Left lung (tissue), 10 donors: ENCODE results near the gene CRHR2. TPM values are rescaled to one million over a fixed set of nuclear protein-coding genes. Genes with fewer than 3 reads are reported as not detected.
A peak's percentile ranks its signal among the peaks of the same experiment; 100 is the strongest.

Experiments used
- ATAC-seq: fragments of 200-7000 bp; cut with Tn5 transposase; one replicate; pipeline ENCODE4 v1.9.1; 2020; ENCODE audit warnings: moderate library complexity
- DNase-seq, 4 donors: peaks; one replicate each; pipeline ENCODE4 v3.0.0-alpha.2; 2013 to 2020
- H3K27ac ChIP-seq, 2 donors: fragments of 200-600 bp; sonication (generic) in 1 of 2; one replicate each; pipeline versions ENCODE4 v1.5.0 to v1.8.0; 2020 to 2021
- H3K27me3 ChIP-seq, 2 donors: fragments of 200-600 bp; sonication (generic) in 1 of 2; one replicate each; pipeline versions ENCODE4 v1.5.0 to v1.8.0; 2020 to 2021
- H3K36me3 ChIP-seq, 2 donors: fragments of 200-600 bp; sonication (generic) in 1 of 2; one replicate each; pipeline versions ENCODE4 v1.5.0 to v1.8.0; 2020 to 2021
- H3K4me1 ChIP-seq, 2 donors: fragments of 200-600 bp; one replicate each; pipeline ENCODE4 v1.8.0; 2021
- H3K4me3 ChIP-seq, 2 donors: fragments of 200-600 bp; sonication (generic) in 1 of 2; one replicate each; pipeline versions ENCODE4 v1.5.0 to v1.8.0; 2020 to 2021; ENCODE audit warnings: mild to moderate bottlenecking in 1 of 2
- H3K9me3 ChIP-seq, 2 donors: fragments of 200-600 bp; sonication (generic) in 1 of 2; one replicate each; pipeline versions ENCODE4 v1.5.0 to v1.8.0; 2020 to 2021
- intact Hi-C, 2 donors: fragments of 100-400 bp; cut with DNase I; formaldehyde crosslinking; loops; one replicate each; pipeline versions ENCODE4 v1.11.2 to v1.14.2; 2022
- polyA plus RNA-seq, 6 donors: library from polyadenylated mRNA; unstranded; fragments of 120-200 nt; gene quantifications; one replicate each; pipeline ENCODE4 v1.2.1, GENCODE V29; 2013; ENCODE audit not compliant: insufficient read length in 6 of 6
- total RNA-seq, 2 donors: library from RNA; stranded (reverse); fragmentation: NEBNext Ultra II Directional; extraction: Animal tissue kit (Norgen Biotek cat#: 25700); gene quantifications; one replicate each; pipeline ENCODE4 v1.2.1, GENCODE V29; 2021
- TF ChIP-seq, protein P1 (sequence below), 2 donors: fragments of 200-600 bp; sonication (generic) in 1 of 2; IDR thresholded peaks; one replicate each; pipeline versions ENCODE4 v1.5.0 to v1.8.0; 2021; ENCODE audit warnings: antibody characterized with exemption in 2 of 2
- donor health status: DM: no; HTN: yes; CAD: no.
- donor health status: DM: no; HTN: no; CAD: no.

The CRHR2 gene
- total and polyA plus RNA-seq, 8 donors = 0.15 to 0.41 (median 0.24) TPM; not detected in 1

DNA sequence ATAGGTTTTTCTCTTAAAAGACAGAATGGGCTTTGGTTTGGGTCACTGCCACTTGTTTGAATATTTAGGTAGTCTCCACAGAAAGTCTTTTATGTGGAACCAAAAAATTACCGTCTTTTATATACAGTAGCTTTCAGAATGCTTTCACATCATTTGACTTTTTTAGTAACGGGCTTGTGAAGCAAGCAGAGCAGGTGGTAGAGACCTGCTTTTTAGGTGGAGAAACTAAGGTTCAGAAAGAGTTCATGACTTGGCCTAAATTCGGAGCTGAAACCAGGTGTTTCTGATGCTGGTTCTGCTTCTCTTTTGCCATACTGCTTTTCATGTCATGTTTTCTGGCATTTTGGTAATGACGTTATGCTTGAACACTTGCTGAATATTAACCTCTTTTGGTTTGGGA, 51.3 kb downstream of the CRHR2 start:
- no peak for ATAC-seq
- Histone ChIP-seq H3K27me3 (no peaks in the 10 kb centered on the region), H3K9me3 (no peaks in the 10 kb centered on the region), H3K27ac (no peak overlapping the region), H3K4me1 (peaks cover 0 to 5% of the 10 kb centered on the region in 2 donors), H3K36me3 (peaks cover 0 to 100% of the 10 kb centered on the region in 2 donors), H3K4me3 (no peak overlapping the region)
- TF ChIP-seq, protein P1, sequence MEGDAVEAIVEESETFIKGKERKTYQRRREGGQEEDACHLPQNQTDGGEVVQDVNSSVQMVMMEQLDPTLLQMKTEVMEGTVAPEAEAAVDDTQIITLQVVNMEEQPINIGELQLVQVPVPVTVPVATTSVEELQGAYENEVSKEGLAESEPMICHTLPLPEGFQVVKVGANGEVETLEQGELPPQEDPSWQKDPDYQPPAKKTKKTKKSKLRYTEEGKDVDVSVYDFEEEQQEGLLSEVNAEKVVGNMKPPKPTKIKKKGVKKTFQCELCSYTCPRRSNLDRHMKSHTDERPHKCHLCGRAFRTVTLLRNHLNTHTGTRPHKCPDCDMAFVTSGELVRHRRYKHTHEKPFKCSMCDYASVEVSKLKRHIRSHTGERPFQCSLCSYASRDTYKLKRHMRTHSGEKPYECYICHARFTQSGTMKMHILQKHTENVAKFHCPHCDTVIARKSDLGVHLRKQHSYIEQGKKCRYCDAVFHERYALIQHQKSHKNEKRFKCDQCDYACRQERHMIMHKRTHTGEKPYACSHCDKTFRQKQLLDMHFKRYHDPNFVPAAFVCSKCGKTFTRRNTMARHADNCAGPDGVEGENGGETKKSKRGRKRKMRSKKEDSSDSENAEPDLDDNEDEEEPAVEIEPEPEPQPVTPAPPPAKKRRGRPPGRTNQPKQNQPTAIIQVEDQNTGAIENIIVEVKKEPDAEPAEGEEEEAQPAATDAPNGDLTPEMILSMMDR (IDR thresholded peaks at IDR 0.05) = no peak
- intact Hi-C loops = no loop called here
- DNase-seq = no peak

DNA sequence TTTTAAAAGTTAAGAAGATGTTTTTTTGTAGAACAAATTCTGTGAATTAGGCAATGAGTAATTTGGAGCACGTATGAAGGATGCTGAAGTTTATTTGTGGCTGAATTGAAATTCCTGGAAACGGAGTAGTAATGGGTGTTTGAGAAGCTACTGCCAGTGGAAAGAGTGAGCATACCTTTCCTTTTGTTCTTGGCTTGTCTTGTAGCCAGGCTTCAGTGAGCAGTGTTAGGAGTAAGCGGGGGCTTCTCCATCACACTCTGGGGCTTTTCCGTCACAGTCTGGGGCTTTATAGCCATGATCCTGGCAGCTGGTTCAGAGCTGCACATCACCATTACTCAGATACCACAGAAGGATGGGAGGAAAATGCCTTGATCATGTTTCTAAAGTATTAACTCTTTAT, 55.2 kb downstream of the CRHR2 start:
- Histone ChIP-seq H3K4me1 (no peaks in the 10 kb centered on the region), H3K9me3 (no peaks in the 10 kb centered on the region), H3K36me3 (peaks cover 0 to 97% of the 10 kb centered on the region in 2 donors), H3K4me3 (no peak overlapping the region), H3K27me3 (no peaks in the 10 kb centered on the region), H3K27ac (no peak overlapping the region)
- no peak for DNase-seq
- no peak for ATAC-seq
- TF ChIP-seq, protein P1 (IDR thresholded peaks at IDR 0.05) = no peak
- intact Hi-C loops = no loop called here

DNA sequence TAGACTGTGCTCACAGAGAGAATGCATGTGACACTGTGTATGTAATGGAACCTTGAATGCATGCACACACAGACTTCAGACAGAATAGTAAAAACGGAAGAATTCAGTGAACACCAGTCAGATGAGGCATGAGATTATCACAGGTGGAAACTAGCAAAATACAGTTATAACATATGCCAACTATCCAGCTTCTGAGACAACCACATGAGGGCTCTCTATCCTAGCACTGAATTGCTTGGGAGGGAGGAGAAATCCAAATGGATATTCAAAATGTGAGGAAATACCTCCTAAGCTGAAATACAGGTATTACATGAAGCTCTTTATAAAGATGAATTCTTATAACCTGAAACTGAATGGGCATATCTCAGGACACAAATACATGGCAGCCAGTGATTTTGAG, 57.0 kb downstream of the CRHR2 start:
- DNase-seq (no peak), ATAC-seq (peak; percentile 48)
- TF ChIP-seq, protein P1 (IDR thresholded peaks at IDR 0.05) = no peak
- no peak overlapping the region for H3K4me3 ChIP-seq
- H3K36me3 ChIP-seq = peaks cover 0 to 97% of the 10 kb centered on the region in 2 donors
- intact Hi-C loops = no loop called here
- H3K27ac ChIP-seq = no peak overlapping the region
- no peaks in the 10 kb centered on the region for H3K9me3 ChIP-seq
- H3K4me1 ChIP-seq = no peaks in the 10 kb centered on the region
- no peaks in the 10 kb centered on the region for H3K27me3 ChIP-seq

DNA sequence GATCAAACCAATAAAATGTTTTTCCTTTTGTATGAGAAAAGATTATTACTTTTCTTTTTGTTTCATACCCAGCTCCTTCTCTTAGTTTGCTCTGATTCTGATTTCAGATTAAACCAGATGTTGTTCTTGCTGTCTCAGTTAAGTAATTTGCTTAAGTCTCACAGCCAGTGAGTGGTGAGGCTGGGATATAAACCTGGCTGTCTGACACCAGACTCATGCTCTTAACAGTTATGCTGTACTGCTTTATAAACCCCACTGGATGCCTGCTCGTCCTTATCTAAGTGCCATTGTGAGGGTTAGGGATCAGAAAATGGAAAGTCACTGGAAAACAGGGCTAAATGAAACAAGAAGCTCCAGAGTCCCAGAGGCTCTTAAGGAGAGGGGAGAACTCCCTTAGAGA, 63.3 kb downstream of the CRHR2 start:
- H3K36me3 ChIP-seq = peaks cover 0 to 99% of the 10 kb centered on the region in 2 donors
- no peaks in the 10 kb centered on the region for H3K4me1 ChIP-seq
- ATAC-seq = no peak
- DNase-seq = no peak
- no peak overlapping the region for H3K27ac ChIP-seq
- no peaks in the 10 kb centered on the region for H3K27me3 ChIP-seq
- H3K4me3 ChIP-seq = no peak overlapping the region
- intact Hi-C loops = no loop called here
- no peaks in the 10 kb centered on the region for H3K9me3 ChIP-seq
- TF ChIP-seq, protein P1 (IDR thresholded peaks at IDR 0.05) = no peak

DNA sequence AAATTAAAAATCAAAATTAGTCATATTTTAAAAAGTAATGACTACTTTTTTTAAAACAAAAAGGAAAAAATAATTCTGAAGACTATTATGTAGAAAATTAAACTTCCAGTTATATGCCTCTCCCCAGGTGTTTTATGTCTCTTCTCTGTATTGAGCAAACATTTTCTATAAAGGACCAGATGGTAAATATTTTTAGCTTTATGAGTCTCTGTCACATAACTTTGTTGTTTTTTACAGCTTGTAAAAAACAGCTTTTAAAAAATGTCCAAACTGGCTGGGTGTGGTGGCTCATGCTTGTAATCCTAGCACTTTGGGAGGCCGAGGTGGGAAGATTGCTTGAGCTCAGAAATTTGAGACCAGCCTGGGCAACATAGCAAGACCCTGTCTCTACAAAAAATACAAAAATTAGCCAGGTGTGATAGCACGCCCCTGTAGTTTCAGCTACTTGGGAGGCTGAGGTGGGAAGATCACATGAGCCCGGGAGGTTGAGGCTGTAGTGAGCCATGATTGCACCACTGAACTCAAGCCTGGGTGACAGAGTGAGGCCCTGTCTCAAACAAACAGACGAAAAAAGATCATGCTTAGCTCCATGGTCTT, 64.1 kb downstream of the CRHR2 start:
- ATAC-seq = no peak
- no peaks in the 10 kb centered on the region for H3K4me1 ChIP-seq
- no peaks in the 10 kb centered on the region for H3K27me3 ChIP-seq
- TF ChIP-seq, protein P1 (IDR thresholded peaks at IDR 0.05) = no peak
- H3K4me3 ChIP-seq = no peak overlapping the region
- H3K36me3 ChIP-seq = peaks cover 0 to 99% of the 10 kb centered on the region in 2 donors
- H3K27ac ChIP-seq = no peak overlapping the region
- H3K9me3 ChIP-seq = no peaks in the 10 kb centered on the region
- DNase-seq = no peak
- intact Hi-C loops = no loop called here
